HG02623 (cell line): ENCODE measurements around the gene GPRASP2.

ENCODE experiments used
- ATAC-seq: cut with Tn5 transposase; IDR thresholded peaks from one replicate; pipeline ENCODE4 v1.9.1; 2021; ENCODE audit warnings: moderate library complexity; ENCODE audit not compliant: unreplicated experiment

GPRASP2 gene

GRCh38 chrX:102744307-102744706 is 32.1 kb downstream of the GPRASP2 start:
- no peak for ATAC-seq

GRCh38 chrX:102745513-102745856 is 33.2 kb downstream of the GPRASP2 start:
- ATAC-seq, result no peak

- no peak for ATAC-seq
Measured at GRCh38 chrX:102745857-102746584, 33.8 kb downstream of the GPRASP2 start.

DNA sequence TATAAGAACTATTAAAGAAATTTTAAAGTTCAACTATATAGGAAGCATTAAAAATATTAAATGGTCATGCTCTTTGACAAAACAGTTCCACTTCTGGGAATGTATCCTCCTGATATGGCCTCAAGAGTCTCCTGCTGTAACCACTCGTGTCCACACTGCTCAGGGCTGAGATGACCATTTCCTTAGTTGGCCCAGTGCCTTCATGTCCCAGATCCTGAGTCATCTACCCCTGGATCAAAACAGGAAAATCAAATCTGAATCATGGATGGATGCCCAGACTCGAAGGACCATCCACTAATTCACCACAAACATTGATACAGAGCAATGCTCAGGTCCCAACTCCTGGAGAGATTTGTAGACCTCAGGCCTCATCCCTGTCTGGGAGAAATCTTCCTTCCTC is 53.0 kb downstream of the GPRASP2 start:
- ATAC-seq, result no peak

GRCh38 chrX:102765809-102766208 is 53.6 kb downstream of the GPRASP2 start:
- no peak for ATAC-seq

- no peak for ATAC-seq
Measured at GRCh38 chrX:102767287-102767686, 55.0 kb downstream of the GPRASP2 start.
